Stimulated activated CD4-positive, alpha-beta T cell treated with anti-CD3 and anti-CD28 coated beads, Interleukin-12 subunit alpha, Interleukin-12 subunit beta, amount 100 ng/mL, for 48 hours (primary cell): ENCODE results near the gene SLX4IP.
A peak's percentile ranks its signal among the peaks of the same experiment; 100 is the strongest.

Source experiments
- DNase-seq, 3 donors: peaks; one replicate each; pipeline ENCODE4 v3.0.0-alpha.2; 2020; ENCODE audit warnings: low read depth in 2 of 3, low spot score in 1 of 3

The SLX4IP gene

DNA sequence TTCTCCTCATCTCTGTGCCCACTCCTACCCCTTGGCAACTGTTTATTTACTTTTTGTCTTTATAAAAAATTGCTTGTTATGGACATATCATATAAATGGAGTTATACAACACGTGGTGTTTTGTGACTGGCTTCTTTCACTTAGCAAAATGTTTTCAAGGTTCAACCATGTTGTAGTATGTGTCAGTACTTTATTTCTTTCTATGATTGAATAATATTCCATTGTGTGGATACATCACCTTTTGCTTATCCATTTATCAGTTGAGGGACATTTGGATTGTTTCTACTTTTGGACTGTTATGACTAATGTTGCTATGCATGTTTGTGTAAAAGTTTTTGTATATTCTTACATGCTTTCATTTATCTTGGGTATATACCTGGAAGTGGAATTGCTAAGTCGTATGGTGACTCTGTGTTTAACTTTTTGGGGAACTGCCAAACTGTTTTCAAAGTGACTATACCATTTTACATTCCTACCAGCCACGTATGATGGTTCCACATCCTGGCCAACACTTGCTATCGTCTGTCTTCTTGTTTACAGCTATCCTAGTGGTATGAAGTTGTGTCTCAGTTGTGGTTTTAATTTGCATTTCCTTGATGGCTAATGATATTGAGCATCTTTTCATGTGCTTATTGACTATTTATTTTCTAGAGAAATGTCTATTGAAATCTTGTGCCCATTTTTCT, 84.4 kb downstream of the SLX4IP start:
- DNase-seq, result no peak

DNA sequence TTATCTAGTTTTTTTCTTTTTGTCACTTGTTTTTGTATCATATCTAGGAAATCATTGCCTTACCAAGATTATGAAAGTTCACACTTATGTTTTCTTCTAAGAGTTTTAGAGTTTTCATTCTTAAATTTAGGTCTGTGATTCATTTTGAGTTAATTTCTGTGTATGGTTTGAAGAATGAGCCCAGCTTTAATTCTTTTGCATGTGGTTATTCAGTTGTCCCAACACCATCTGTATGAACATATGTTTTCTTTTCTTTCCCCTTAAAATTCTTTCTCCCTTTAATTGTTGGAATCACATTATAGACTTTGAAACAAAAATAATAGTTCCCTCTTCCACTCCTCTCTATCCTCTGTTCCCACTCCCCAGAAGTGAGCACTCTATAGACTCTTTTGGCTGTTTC, 85.4 kb downstream of the SLX4IP start:
- DNase-seq, result no peak

DNA sequence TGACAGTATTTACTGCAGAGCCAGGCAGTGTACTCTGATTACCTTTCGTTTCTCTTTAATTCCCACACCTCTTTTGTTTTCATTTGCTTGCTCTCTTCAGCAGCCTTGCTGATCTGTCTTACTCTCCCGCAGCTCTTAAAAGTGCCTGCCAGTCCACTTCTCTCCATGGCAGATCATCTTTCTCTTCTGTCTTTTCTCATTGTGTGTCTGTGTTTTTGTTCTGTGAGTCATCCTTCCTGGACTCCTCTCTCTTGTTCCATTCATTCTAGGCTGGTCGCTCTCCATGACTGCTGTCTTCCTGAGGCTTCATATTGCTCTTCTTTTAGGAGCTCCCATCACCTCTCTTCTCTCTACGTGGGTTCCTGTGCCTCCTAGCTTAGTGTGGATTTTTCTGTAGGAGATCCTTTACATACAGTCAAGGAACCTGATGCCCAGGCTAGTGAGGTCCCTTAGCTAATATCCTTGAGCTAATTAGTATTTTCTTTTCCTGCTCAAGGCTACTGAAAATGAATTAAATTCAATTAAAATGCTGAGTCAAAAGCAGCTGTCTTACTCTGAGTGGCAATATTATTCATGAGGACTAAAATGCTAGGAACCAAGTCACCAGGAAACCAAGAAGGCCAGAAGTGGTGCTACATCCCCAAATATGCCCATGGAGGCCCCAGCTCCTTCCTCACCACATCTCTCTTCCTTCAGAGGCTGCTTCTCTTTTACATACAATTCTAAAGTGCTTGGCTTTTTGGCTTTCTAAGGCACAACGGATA, 86.1 kb downstream of the SLX4IP start:
- no peak for DNase-seq

DNA sequence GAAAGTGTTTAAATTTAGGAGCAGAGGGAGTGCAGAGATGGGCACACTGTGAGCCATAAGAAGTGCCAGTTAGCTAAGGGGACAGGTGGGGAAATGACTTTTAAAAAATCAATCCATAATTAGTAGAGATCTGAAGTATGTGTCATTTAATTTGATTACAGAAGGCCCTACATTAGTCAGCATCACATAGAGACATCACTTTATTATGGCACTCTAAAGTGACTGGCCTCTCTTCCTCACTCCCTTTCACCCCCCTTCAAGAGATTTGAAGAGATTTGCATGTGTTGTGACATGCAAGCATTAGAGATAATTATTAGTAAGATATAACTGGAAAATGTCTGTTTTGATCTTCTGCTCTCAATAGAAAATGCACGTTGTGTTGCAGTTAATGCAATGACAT, 86.7 kb downstream of the SLX4IP start:
- DNase-seq, result no peak

DNA sequence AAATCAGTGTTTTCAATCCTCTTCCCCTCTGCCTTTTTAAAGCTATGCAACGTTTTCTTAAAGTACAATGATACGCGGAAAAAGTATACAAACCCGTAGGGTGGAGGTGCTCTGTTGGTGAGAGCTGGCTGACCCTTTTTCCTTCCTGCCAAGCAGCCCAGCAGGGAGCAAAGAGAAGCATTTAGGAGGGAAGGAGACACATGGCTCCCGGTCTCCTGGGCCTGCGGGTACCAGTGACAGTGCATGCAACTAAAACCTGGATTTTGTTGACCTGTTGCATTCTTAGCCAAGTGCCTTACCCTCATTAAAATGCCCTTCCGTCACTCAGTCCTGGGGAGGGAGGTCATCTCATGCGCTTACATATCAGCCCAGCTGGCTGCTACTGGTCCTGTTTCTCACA, 87.2 kb downstream of the SLX4IP start:
- DNase-seq, result no peak

DNA sequence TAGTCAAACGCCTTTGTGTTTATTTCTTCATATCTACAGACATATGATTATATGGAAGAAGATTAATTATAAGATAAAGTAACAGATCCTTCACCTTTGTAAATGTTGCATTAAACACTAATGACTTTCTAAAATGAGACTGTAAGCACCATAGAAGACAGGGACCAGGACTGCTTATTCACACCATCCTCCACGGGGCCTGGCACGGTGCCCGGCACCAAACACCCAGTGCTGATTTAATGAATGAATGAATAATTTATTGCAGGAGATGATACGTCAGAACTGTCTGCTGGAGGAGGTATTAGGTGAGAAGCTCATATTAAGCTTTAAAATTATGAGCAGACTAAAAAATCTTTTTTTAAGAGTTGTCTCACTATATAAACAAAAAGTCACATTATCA, 88.3 kb downstream of the SLX4IP start:
- no peak for DNase-seq

DNA sequence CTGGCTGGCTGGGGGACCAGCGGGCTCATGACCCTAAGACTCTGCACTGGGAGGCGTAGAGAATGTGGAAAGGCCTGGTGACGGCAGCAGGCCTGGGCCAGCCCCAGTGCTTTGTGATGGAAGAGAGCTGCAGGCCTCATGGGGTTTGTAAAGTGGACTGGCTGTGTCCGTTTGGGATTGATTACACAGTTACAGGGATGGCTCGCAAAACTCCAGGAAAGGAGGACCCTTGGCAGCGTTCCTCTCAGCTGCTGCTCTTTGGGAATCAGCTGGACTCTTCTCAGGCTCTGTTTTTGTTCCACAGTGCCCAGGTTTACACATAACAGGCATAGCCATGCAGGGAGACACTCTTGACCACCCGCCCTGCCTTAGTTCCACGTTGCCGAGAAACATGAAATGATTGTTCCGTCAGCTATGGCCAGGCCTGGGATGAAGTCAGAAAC, 89.0 kb downstream of the SLX4IP start:
- DNase-seq, result no peak

DNA sequence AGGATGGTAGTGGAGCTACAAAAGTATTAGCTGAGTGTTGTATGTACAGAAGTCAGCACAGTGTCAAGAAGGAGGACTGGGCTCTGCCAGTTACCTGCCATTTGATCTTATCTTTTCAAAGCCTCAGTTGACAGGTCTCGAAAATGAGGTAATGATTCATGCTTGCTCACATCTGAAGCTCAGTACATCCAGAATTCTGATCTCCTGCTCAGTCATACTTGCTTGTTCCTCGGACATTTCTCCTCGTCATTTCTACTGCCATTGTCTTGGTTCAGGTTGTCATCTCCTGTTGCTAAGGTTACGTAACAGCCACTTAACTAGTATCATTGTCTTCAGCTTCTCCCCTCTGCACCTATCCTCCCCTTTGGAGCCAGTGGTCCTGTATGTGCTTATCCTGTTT, 89.5 kb downstream of the SLX4IP start:
- DNase-seq, result no peak

DNA sequence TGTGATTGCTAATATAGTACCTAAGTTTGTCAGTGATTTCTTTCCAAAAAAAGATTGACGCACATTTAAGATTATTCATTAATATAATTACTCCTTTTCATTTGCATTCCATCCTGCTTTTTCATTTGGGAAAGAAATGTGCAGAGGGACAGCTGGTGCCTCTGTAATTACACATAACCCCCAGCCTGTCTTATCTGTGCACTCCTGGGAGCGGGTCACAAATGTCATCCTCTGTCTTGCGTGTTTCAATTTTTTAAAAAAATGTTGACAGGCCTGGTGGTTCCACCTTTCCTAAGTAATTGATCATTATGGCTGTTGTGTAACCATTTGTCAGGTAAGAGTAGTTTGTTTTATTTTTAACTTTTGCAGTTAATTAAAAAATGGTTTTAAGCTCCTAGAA, 92.7 kb downstream of the SLX4IP start:
- no peak for DNase-seq

DNA sequence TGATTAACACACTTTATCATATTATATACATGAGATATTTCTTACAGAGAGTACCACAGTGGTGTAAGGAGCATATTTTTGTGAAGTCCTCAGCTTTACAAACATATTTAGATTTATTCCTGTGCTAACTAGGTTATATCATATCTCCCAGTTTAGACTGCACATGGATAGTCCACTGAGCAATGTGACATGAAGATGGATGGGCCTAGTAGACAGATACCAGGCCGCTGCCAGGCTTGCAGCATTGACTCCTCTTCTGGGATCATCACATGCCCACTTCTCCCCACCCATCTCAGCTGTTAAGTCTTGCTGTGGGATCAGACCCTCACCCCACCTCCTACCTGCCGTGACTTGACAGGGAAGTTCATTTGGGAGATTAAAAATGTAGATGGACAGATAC, 95.8 kb downstream of the SLX4IP start:
- no peak for DNase-seq

DNA sequence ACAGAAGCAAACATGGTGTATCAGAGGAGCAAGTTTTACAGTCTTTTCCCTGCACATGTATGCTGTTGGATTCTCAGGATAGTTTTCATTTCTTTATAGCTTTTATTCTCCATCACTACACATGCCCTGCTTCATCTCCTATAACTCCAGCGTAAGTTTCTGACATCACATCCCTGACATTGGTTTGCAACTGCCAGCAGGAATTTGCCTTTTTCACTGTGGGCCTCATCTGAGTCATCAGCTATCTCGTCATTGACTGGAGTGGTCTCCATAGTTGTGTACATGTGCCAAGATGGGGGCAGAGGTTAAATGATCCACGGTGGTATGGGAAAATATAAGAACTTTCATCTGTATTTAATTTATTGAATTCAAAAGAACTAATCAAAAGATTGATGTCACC, 96.7 kb downstream of the SLX4IP start:
- DNase-seq, result no peak

DNA sequence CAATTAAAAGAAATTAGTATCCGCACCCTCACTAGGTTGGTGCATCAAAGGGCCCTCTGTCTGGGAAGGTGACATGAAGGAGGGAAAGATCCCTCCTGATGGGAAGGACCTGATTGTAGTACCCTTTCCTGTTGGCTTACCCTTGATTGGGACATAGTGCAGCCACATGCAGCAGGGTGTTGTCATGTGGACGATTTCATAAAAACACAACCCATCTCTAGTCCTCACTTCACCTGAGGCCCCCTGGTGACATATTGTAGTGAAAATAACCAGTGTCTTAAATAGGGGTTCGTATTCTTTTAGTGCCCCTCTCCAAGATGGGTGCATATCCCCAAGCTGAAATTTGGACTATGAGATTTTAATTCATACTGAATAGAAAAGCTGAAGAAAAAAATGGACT, 97.3 kb downstream of the SLX4IP start:
- DNase-seq, result no peak

DNA sequence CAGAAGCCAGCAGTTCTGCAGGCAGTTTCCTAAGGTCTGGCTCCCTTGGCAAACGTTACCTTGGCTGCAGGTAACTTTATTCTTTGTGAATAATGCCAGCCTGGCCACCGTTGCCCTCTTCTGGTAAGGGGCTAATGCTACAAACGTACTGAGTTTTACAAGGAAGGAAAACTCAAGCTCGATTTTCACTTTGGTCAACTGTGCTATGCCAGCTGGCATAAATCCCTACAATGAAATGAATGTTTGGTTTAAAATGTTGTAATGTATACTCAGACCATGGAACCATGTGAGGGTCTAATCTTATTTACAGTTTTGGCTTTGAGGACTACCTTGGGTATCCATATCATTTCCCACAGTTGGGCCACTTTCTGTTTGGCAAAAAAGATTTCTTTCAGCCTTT, 101.4 kb downstream of the SLX4IP start:
- DNase-seq, result peak in 1 of 3 donors; percentile 8

DNA sequence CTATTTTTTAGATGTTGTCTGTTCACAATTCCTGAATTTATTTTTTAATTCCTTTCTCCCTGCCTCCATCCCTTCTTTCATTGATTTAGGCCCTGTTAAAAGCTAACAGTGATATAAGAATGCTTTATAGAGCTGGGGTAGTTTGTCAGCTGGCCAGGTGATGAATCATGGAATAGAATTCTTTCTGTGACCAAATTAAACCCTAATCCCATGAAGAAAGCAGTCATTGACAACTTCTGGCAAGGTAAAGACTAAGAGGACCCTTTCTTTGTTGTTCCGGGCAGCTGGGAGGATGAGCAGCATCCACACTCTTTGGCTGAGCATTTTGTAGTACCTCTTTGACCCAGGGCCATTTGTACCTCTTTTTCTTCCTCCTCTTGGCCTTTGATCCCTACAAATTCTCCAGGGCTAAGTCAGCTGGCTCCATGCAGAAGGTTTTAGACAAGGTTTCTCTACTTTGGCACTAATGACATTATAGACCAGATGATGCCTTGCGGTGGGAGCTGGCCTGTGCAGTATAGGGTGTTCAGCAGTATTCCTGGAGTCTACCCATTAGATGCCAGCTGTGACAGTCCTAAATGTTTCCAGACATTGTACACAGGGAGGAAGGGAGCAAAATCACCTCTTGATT, 102.9 kb downstream of the SLX4IP start:
- DNase-seq, result no peak

DNA sequence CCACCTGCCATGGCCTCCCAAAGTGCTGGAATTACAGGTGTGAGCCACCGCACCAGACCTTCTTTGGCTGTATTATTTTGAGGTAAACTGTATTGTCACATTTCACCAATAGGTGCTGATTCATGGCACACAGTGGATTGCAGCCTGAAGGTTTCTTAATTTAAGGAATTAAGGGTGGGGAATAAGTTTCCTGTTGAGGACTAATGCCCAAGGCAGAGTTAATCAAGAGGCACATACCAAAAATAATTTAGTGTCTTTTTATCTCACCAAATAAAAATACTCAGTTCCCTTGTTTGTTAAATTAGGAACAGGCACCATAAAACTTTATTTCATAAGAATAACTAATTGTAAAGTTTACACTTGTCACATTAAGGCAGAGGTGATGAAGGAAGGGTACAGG, 103.7 kb downstream of the SLX4IP start:
- DNase-seq, result no peak

DNA sequence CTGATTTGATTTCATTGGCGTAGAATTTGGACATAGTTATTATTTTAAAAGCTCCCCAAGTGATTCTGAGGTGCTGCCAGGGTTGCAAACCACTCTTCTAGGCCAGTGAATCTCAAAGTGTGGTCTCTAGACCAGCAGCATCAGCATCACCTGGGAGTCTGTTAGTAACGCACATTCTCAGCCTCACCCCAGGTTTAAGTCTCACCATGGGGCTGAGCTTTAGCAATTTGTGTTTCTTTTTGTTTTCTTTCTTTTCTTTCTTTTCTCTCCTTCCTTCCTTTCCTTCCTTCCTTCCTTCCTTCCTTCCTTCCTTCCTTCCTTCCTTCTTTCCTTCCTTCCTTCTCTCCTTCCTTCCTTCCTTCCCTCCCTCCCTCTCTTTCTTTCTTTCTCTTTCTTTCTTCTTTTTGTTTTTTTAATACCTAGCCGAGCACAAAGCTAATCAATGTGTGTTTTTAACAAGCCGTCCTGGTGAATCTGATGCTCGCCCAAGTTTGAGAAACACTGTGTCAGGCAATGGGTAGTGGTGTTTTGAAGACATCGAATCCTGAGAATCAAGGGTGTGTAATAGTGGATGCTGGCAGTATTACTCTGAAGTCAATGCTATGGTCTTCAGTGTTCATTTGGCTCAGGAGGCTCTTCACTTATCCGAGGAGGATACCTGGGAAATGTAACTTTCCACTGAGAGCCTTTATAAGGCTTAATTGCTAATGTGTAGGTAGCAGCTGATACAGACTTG, 104.9 kb downstream of the SLX4IP start:
- no peak for DNase-seq

DNA sequence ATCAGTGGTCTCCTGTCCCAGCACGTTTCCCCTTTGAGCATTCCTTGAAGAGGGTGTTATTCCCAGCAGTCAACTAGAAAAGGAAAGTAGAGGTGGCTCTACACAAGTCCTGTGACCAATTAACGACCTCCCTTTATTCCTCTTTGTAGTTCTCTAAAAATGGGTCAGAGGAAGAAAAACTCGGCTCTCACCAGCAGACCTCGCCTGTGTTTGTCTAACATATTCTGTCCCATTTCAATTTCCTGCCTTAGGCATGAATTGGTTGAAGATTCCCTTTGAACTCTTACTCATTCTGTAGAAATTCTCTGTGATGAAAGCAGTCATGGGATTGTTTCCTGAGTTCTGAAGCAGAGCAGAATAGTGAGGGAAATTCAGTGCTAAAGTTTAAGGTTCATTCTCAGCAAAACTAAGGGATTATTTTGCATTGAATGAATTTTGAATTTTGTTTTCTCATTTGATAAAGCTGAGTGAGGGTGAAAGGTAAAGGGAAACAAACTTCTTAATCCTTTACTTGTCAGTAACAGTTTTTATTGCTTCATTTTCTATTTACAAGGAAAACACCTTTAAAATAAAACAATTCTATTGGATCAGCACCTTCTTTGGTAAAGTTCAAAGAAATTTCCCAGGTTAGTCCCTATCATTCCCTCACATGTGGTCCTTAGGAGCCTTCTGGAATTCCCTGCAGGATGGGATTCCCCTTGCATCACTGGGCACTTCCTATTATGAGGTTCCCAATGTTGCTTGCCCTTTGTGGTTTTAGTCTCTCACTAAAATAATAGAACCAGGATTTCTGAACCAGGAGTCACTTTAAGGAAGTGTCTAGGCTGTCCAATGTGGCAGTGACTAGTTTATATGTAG, 105.8 kb downstream of the SLX4IP start:
- DNase-seq, result no peak

DNA sequence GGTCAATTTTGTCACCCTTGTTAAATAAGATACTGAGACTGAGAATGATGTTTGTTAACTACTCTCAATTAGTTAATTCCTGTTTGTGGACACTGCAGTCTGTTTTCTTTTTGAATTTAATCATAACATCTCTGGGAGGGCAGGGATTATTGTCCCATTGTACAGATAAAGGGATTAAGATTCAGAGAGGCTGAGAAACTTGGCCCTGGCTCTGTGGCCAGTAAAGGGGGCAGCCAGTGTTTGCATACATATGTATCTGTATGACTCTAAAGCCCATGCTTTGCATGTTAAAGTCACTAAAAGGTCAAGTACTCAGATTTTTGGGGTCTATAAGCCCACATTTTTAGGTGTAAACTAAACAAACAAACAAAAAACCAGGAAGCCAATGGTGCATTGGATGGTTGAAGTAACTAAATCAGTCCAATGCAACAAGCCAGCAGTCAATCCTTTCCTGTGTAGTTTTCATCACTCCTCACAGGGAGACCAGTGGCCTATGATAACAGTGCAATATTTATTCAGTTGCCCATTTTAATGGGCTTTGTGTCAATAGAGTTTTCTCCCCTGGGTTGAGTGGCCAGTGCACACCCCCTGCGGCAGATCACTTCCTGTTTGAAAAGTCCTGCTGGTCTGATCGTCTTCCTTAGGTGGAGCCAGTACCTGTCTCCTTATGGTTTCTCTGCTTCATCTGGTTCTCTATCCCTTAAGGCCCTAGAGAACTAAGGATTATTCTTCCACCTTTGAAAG, 106.7 kb downstream of the SLX4IP start:
- DNase-seq, result no peak

DNA sequence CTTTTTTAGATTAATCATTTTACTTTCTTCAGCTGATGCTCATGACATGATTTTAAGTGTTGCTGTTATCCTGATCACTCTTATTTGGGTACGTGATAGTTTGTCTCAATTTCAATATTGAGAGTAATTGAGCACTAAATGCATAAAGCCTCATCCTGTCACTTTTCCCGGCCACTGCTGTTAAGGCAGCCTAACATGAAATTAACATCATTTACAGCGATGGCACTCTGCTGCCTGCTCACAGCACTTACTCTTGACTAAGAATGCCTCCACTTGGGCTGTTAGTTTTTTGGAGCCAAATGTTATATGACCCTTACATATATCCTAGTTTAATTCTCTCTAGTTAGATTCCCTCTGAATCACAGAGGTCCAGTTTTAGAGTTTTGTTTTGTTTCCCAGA, 107.3 kb downstream of the SLX4IP start:
- no peak for DNase-seq

DNA sequence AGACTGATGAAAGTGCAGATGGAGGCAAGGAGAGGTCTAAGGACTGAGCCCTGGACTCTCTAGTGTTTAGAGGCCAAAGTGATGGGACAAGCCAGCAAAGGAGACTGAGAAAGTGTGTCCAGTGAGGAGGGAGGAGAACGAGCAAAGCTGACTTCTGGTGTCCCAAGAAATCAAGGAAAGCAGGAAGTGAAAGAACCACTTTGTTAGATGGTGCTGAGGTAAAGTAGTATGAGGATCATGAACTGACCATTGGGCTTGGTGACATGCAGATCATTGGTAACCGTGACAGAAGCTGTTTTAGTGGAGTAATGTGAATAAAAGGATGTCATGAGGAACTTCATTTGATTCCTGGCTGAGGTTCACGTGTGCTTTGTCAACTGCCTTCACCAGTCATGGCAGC, 108.4 kb downstream of the SLX4IP start:
- DNase-seq, result no peak
